Measurements from ENCODE around the gene RBMX.
"Not testable (repeated sequence)": the region's sequence is repeated elsewhere in the genome, so short reads cannot be mapped to it uniquely, and the experiment has no call there.

The RBMX gene

GRCh38 chrX:136878423-136878822 is 2.1 kb downstream of the RBMX start:
- Histone ChIP-seq H3K4me3 (ENCODE audit: low read length) (no peak overlapping the region), H3K9me2 (replicated peaks; ENCODE audit: insufficient read depth, low read length) (no peaks in the 10 kb centered on the region), H3K79me2 (ENCODE audit: low read length) (peaks cover 43% of the 10 kb centered on the region), H2AFZ (ENCODE audit: low read length) (no peak overlapping the region), H3K9me3 (replicated peaks; ENCODE audit: insufficient read depth, low read length) (no peaks in the 10 kb centered on the region), H3K27me3 (replicated peaks; ENCODE audit: insufficient read depth, low read length) (no peaks in the 10 kb centered on the region), H3K9ac (ENCODE audit: low read length) (no peak overlapping the region), H3F3A (ENCODE audit: insufficient read depth, low read length) (0 out of 2 replicates have a peak, but pooled peaks cover 3% of the 10 kb centered on the region), H4K20me1 (ENCODE audit: insufficient read depth, low read length) (no peaks in the 10 kb centered on the region), H3K27ac (ENCODE audit: low read length) (no peak overlapping the region), H3K36me3 (replicated peaks; ENCODE audit: insufficient read depth, low read length) (peaks cover 4% of the 10 kb centered on the region), H3K4me1 (ENCODE audit: low read length) (no peaks in the 10 kb centered on the region), H3K4me2 (ENCODE audit: low read depth, low read length) (peak overlapping the region; percentile 65; the same call in 1 of the 2 replicates)
- TF ChIP-seq CTCF (IDR thresholded peaks at IDR 0.05; ENCODE audit: low read length) (no peak), EZH2phosphoT487 (IDR thresholded peaks at IDR 0.05; ENCODE audit: low read length) (no peak), EZH2 (optimal IDR thresholded peaks at IDR 0.05; ENCODE audit: low read depth, low read length) (no peak)
- no peak for DNase-seq

DNA sequence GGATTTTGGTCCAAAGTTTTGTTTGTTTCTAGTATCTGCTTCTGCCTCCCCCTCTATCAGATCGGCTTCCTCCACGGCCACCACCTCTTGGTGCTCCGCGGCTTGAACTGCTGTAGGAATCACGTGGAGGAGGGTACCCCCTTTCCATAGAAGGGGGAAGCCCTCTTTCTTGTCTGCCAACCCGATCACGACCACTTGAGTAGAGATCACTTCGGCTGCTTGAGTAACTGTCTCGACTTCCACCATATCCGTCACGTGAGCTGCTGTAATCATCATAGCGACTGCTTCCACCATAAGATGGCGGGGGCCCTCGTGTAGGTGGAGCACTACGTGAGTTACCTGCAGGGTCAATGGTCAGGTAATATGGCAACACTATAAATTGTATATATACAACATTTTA is 6.4 kb downstream of the RBMX start:
- not testable (repeated sequence) for H3K4me2 ChIP-seq (ENCODE audit: low read depth, low read length); H3K27ac ChIP-seq (ENCODE audit: low read length); H3K4me3 ChIP-seq (ENCODE audit: low read length); H3K9me2 ChIP-seq (replicated peaks; ENCODE audit: insufficient read depth, low read length); H3K27me3 ChIP-seq (replicated peaks; ENCODE audit: insufficient read depth, low read length); H3K36me3 ChIP-seq (replicated peaks; ENCODE audit: insufficient read depth, low read length); H3K4me1 ChIP-seq (ENCODE audit: low read length); DNase-seq; H4K20me1 ChIP-seq (ENCODE audit: insufficient read depth, low read length); H2AFZ ChIP-seq (ENCODE audit: low read length); H3K9me3 ChIP-seq (replicated peaks; ENCODE audit: insufficient read depth, low read length); H3K9ac ChIP-seq (ENCODE audit: low read length); H3F3A ChIP-seq (ENCODE audit: insufficient read depth, low read length)
- peaks cover 29% of the 10 kb centered on the region for H3K79me2 ChIP-seq (ENCODE audit: low read length)

DNA sequence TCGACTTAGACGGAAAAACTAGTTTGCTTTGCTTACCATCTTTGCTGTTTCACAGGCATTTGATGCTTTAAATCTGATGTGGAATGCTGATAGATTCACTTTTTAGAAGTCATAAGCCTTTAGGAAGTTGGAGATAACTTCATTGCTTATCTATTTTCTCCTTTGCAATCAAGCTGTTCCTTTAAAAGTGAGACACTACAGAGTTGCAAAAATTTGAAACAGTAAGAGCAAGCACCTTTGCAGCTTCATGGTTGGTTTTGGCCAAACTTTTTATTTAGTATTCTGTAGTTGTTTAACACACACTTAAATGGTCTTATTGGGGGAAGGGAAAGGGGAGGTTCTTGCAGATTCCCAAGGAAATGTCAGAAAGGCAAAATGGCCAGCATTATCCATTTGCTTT is 7.3 kb downstream of the RBMX start:
- H2AFZ ChIP-seq (ENCODE audit: low read length); H3K4me1 ChIP-seq (ENCODE audit: low read length); H3K4me3 ChIP-seq (ENCODE audit: low read length); H3K9me2 ChIP-seq (replicated peaks; ENCODE audit: insufficient read depth, low read length); DNase-seq; H3K27ac ChIP-seq (ENCODE audit: low read length); H3K27me3 ChIP-seq (replicated peaks; ENCODE audit: insufficient read depth, low read length); H3F3A ChIP-seq (ENCODE audit: insufficient read depth, low read length); H3K4me2 ChIP-seq (ENCODE audit: low read depth, low read length); H3K9ac ChIP-seq (ENCODE audit: low read length); H3K9me3 ChIP-seq (replicated peaks; ENCODE audit: insufficient read depth, low read length); H4K20me1 ChIP-seq (ENCODE audit: insufficient read depth, low read length): not testable (repeated sequence)
- H3K79me2 ChIP-seq (ENCODE audit: low read length): peaks cover 27% of the 10 kb centered on the region
- peaks cover 13% of the 10 kb centered on the region for H3K36me3 ChIP-seq (replicated peaks; ENCODE audit: insufficient read depth, low read length)

DNA sequence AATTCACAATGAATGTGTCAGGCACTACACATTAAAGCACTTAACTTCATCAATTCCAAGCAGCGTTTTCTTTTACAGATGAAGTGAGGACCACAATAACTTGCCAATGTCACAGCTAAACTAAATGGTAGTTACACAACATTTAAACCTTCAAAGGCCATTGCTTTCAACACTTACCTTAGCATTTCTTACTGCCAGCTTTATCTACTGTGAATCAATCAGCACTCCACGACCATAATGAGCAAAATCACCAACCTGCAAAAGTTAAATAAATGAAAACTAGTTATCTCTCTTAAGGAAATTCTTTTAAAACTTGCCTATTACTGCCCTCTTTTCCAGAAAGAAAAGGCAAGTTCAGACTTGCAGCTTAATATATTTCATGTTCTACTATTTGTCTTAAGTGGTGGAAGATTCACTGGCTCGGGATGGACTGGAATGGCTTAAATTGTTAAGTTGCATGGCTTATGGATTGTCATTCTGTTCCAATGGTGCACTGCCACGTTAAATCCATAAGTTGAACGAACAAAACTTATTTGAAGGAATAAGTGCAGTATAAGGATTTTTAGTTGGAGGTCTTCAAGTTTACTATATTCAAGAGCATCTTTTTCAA is 8.3 kb downstream of the RBMX start:
- H3F3A ChIP-seq (ENCODE audit: insufficient read depth, low read length): 0 out of 2 replicates have a peak, but pooled peaks cover 3% of the 10 kb centered on the region
- no peaks in the 10 kb centered on the region for H3K27me3 ChIP-seq (replicated peaks; ENCODE audit: insufficient read depth, low read length)
- no peaks in the 10 kb centered on the region for H3K9me2 ChIP-seq (replicated peaks; ENCODE audit: insufficient read depth, low read length)
- TF ChIP-seq EZH2phosphoT487 (IDR thresholded peaks at IDR 0.05; ENCODE audit: low read length) (no peak), EZH2 (optimal IDR thresholded peaks at IDR 0.05; ENCODE audit: low read depth, low read length) (no peak), CTCF (IDR thresholded peaks at IDR 0.05; ENCODE audit: low read length) (no peak)
- no peak overlapping the region for H3K4me2 ChIP-seq (ENCODE audit: low read depth, low read length)
- H3K9ac ChIP-seq (ENCODE audit: low read length): no peak overlapping the region
- H4K20me1 ChIP-seq (ENCODE audit: insufficient read depth, low read length): no peaks in the 10 kb centered on the region
- no peak overlapping the region for H2AFZ ChIP-seq (ENCODE audit: low read length)
- no peak overlapping the region for H3K4me3 ChIP-seq (ENCODE audit: low read length)
- H3K27ac ChIP-seq (ENCODE audit: low read length): no peak overlapping the region
- DNase-seq: no peak
- no peaks in the 10 kb centered on the region for H3K4me1 ChIP-seq (ENCODE audit: low read length)
- H3K79me2 ChIP-seq (ENCODE audit: low read length): peaks cover 18% of the 10 kb centered on the region
- no peaks in the 10 kb centered on the region for H3K9me3 ChIP-seq (replicated peaks; ENCODE audit: insufficient read depth, low read length)
- 0 out of 2 replicates have a peak, but pooled peaks cover 9% of the 10 kb centered on the region for H3K36me3 ChIP-seq (replicated peaks; ENCODE audit: insufficient read depth, low read length)
